K562 (cell line): ENCODE results near the gene CUX1. TPM values are rescaled to one million over a fixed set of nuclear protein-coding genes. Genes with fewer than 3 reads are reported as not detected.

Experiments used
- ATAC-seq: fragments of 200-7000 bp; cut with Tn5 transposase; 3 replicates; pipeline ENCODE4 v1.9.1; 2020; ENCODE audit warnings: moderate library complexity
- BruUV-seq: library from RNA; stranded (reverse); fragments of 400-500 nt; replicated peaks from 2 replicates; lab custom pipeline; 2021; lab: Mats Ljungman, UMichigan
- CTCF ChIA-PET: fragments of 300-600 bp; formaldehyde crosslinking; extraction: SDS; loops from one replicate; lab custom pipeline; 2021; ENCODE audit warnings: low intra/inter-chr PET ratio; lab: Yijun Ruan, JAX
- POLR2A ChIA-PET: fragments of 300-600, 350-650 bp; sonication (Branson Sonifier 250); formaldehyde crosslinking; extraction: SDS; loops from one replicate; lab custom pipeline; 2021; ENCODE audit warnings: antibody characterized with exemption, inconsistent platforms; lab: Yijun Ruan, JAX
- DNase-seq, 4 experiments: peaks; one replicate each; pipeline versions ENCODE4 v3.0.0 to v3.0.0-alpha.2; 2011 to 2018; ENCODE audit warnings: low spot score in 3 of 4, mixed read lengths in 3 of 4; ENCODE audit errors: extremely low read depth in 1 of 4
- FAIRE-seq: peaks from 2 replicates; lab custom pipeline; 2011; peaks lifted over from hg19 to GRCh38; lab: Jason Lieb, UNC
- H2AFZ ChIP-seq: 2 replicates; pipeline ENCODE4 v1.6.0; 2011; ENCODE audit warnings: low read depth, low read length, control low read depth, inconsistent platforms
- H3K27ac ChIP-seq: fragments of 200-600 bp; 3 replicates; pipeline ENCODE4 v1.8.0; 2011; ENCODE audit warnings: low read depth, mild to moderate bottlenecking, control low read depth, inconsistent platforms, low read length, moderate library complexity, mixed read lengths; ENCODE audit errors: extremely low read depth
- H3K27me3 ChIP-seq, 2 experiments: fragments of 300-600 bp in 1 of 2; 2 replicates in 1 of 2; 3 replicates in 1 of 2; pipeline versions ENCODE4 v1.6.0 to v1.8.0; 2011; ENCODE audit warnings: inconsistent platforms in 2 of 2, low read length in 2 of 2, mild to moderate bottlenecking in 1 of 2, mixed read lengths in 1 of 2, moderate library complexity in 1 of 2; ENCODE audit not compliant: control insufficient read depth in 2 of 2, insufficient read depth in 2 of 2
- H3K36me3 ChIP-seq: fragments of 300-600 bp; 3 replicates; pipeline ENCODE4 v1.8.0; 2011; ENCODE audit warnings: mild to moderate bottlenecking, low read length, inconsistent platforms; ENCODE audit not compliant: control insufficient read depth, insufficient read depth
- H3K4me1 ChIP-seq, 2 experiments: fragments of 200-600 bp in 1 of 2; replicated peaks in 1 of 2; 2 replicates in 1 of 2; 3 replicates in 1 of 2; pipeline versions ENCODE4 v1.5.1 to v1.8.0; 2011; ENCODE audit warnings: inconsistent platforms in 2 of 2, low read length in 2 of 2, mild to moderate bottlenecking in 1 of 2, mixed read lengths in 1 of 2, moderate library complexity in 1 of 2; ENCODE audit not compliant: control insufficient read depth in 2 of 2, insufficient read depth in 2 of 2
- H3K4me2 ChIP-seq: 2 replicates; pipeline ENCODE4 v1.6.1; 2011; ENCODE audit warnings: low read length, control low read depth, inconsistent platforms, mixed read lengths; ENCODE audit not compliant: insufficient read depth
- H3K4me3 ChIP-seq: fragments of 200-600 bp; sonication (generic), shearing (Covaris generic); 2 replicates; pipeline ENCODE4 v1.5.1; 2016; ENCODE audit warnings: control low read depth, inconsistent platforms
- H3K79me2 ChIP-seq: fragments of 200-600 bp; 3 replicates; pipeline ENCODE4 v1.8.0; 2011; ENCODE audit warnings: low read length, inconsistent platforms; ENCODE audit not compliant: control insufficient read depth, insufficient read depth
- H3K9ac ChIP-seq, 2 experiments: 2 replicates each; pipeline versions ENCODE4 v1.6.0 to v1.6.1; 2011; ENCODE audit warnings: low read depth in 2 of 2, low read length in 2 of 2, control low read depth in 1 of 2, inconsistent platforms in 1 of 2, mild to moderate bottlenecking in 1 of 2, mixed read lengths in 1 of 2; ENCODE audit not compliant: insufficient read depth in 1 of 2
- H3K9me1 ChIP-seq: one replicate; pipeline ENCODE4 v1.6.0; 2011; ENCODE audit warnings: inconsistent platforms, mild to moderate bottlenecking, low read length, moderate library complexity; ENCODE audit not compliant: control insufficient read depth, insufficient read depth
- H3K9me3 ChIP-seq: replicated peaks from 2 replicates; pipeline ENCODE4 v1.5.1; 2011; ENCODE audit warnings: low read depth, low read length, inconsistent platforms; ENCODE audit not compliant: control insufficient read depth, insufficient read depth
- H4K20me1 ChIP-seq: replicated peaks from 2 replicates; pipeline ENCODE4 v1.6.1; 2011; ENCODE audit warnings: low read length, inconsistent platforms, mixed read lengths; ENCODE audit not compliant: control insufficient read depth, insufficient read depth
- CHD1 ChIP-seq: fragments of 200-600 bp; sonication (generic); IDR thresholded peaks from one replicate; pipeline ENCODE4 v1.6.1; 2012; ENCODE audit warnings: mild to moderate bottlenecking, moderate library complexity, low read length, inconsistent platforms
- CREB3 ChIP-seq: fragments of 450-650 bp; conservative IDR thresholded peaks from 2 replicates; pipeline ENCODE4 v1.6.1; 2016; ENCODE audit warnings: missing genetic modification characterization, low read depth, mild to moderate bottlenecking, missing compliant biosample characterization, moderate library complexity
- TBL1XR1 ChIP-seq, 2 experiments: IDR thresholded peaks; 2 replicates each; pipeline ENCODE4 v1.6.1; 2012; ENCODE audit warnings: improper control_type of control experiment in 2 of 2, low read length in 2 of 2, mild to moderate bottlenecking in 1 of 2
- WGBS: fragments of 100-300 bp; shearing (Covaris generic); methylation state at CpG from one replicate; pipeline ENCODE4 v1.1.6; 2016; ENCODE audit warnings: low coverage, mixed read lengths; ENCODE audit not compliant: insufficient coverage; ENCODE audit errors: missing lambda C conversion rate; 5-methylcytosine and 5-hydroxymethylcytosine counted together
- in situ Hi-C: fragments of 300-500 bp; cut with MboI; formaldehyde crosslinking; loops from 4 replicates; pipeline ENCODE4 v1.15.0; 2018; ENCODE audit warnings: inconsistent platforms, mixed read lengths
- intact Hi-C: fragments of 100-400 bp; cut with micrococcal nuclease; formaldehyde crosslinking; loops from 2 replicates; pipeline ENCODE4 v1.14.2; 2022
- polyA plus RNA-seq, 8 experiments: library from polyadenylated mRNA; depleted of rRNA in 4 of 8; stranded (reverse) in 5 of 8; unstranded in 3 of 8; fragments of >200 nt; fragmentation: Nextera tagmentation in 2 of 8; fragmentation: Illumina TruSeq in 1 of 8; extraction: Ambion mirVana in 2 of 8; extraction: Trizol in 1 of 8; gene quantifications; 2 replicates each; pipeline versions ENCODE4 v1.2.1 to v1.2.3, GENCODE V29; 2011 to 2014; ENCODE audit warnings: inconsistent platforms in 1 of 8, missing spikeins in 1 of 8
- total RNA-seq, 7 experiments: library from RNA; depleted of rRNA in 6 of 7; stranded (reverse); fragments of >200 nt in 6 of 7; fragmentation: Illumina TruSeq in 2 of 7; extraction: Trizol in 2 of 7; gene quantifications; 2 replicates each; pipeline versions ENCODE4 v1.2.1 to v1.2.3, GENCODE V29; 2011 to 2021; ENCODE audit warnings: low replicate concordance in 1 of 7

Gene CUX1
- total and polyA plus RNA-seq, 9 of the 15 experiments (the other 6 are each of a cell fraction or from before 2014, with no cell fraction given): 3.6 to 55.3 (median 25.2) TPM

GRCh38 chr7:101943306-101943705 is 125.9 kb downstream of the CUX1 start:
- Histone ChIP-seq H3K9me1 (no peaks in the 10 kb centered on the region), H3K4me2 (no peak overlapping the region), H3K79me2 (peaks cover 57% of the 10 kb centered on the region), H3K4me1 (peaks cover 33 to 35% of the 10 kb centered on the region in 2 experiments), H2AFZ (no peak overlapping the region), H3K27me3 (no peaks in the 10 kb centered on the region), H3K9me3 (no peaks in the 10 kb centered on the region), H3K4me3 (no peak overlapping the region), H4K20me1 (peaks cover 34% of the 10 kb centered on the region; the same call in 1 of the 2 replicates), H3K9ac (no peak overlapping the region), H3K27ac (no peak overlapping the region), H3K36me3 (peaks cover 2% of the 10 kb centered on the region; the same call in 2 of the 3 replicates)
- ChIA-PET POLR2A (interaction anchor here (0.6 to 1.2 kb wide), 2 partner anchors 43 to 268 kb away, joined by 3 to 5 read pairs; no protein-coding TSS in a partner anchor), CTCF (no interaction called here)
- DNase-seq: no peak
- TF ChIP-seq TBL1XR1 (IDR thresholded peaks at IDR 0.05; ENCODE audit: low read length in 2 of 2) (no peak), CHD1 (no peak), CREB3 (no peak)
- BruUV-seq: no TSS peak
- 91% methylated on average over 15 of the region's 15 CpGs for WGBS
- intact Hi-C loops (no loop called here), in situ Hi-C loops (no loop called here)
- no peak for ATAC-seq
- FAIRE-seq: no peak
